Measurements from ENCODE around the gene CUL1.

CUL1 gene

DNA sequence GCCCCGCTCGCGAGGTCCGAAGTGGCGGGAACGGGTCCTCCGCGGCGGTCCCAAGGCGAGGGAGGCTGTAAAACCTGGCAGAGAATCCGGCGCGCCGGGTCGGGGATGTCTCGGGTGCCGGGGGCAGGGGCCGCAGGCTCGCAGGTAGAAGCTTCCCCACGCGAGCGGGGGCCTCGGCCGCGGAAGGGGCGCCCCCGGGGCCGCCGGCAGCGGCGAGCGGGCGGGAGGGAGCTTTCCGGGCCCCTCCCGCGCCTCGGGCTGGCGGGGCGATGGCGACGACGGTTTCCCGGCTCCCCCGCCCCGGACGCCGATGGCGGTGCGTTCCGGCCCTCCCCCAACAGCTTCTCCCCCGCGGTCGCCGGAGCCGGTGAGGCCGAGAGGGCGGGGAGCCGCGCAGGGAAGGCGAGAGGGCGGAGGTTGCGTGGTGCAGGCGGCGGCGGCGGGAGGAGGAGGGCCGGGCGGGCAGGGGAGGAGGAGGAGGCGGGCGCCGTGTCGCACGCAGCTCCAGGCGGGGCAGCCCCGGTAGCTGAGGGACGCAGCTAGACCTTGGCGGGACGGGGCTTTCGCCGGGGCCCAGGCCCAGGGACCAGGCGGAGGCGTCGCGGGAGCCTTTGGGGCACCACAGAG, at the start of gene CUL1:
CUL1 (plus strand) TSS at position 507 of the 627 bp plus-strand sequence. CDS start 31,220 bp downstream, outside the sequence.
- POLR2A ChIA-PET (ENCODE audit: low non-redundant PET), result no interaction called here
- DNase-seq (ENCODE audit: low spot score), result peak; percentile 50

DNA sequence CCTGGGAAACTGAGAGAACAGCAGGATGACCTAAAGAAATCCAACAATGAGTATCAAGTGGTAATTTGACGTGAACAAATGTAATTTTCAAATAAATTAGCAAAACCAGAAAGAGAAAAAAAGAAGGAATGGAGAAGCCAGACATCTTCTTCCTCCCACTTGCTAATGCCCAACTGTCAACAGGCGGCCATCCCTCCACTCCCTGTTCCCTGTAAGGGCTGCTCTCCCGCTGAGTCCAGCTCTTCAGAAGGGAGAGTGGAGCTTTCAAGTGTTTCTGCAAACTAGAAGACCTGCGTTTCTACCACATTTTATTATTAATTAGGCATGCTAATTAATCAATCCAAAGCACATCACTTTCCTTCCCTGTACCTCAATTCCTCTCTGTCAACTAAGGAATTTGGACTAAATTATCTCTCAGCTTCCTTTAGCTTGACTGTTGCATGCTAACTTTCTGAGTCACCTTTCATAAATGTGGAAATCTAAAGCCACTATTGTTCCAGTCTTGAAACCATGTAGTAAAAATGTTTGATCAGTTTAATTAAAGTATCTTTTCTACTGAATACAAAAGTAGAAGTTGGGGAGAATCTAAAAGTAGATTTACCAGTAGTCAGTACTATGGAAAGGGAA, 48.4 kb upstream of the CUL1 start:
- ChIA-PET POLR2A (ENCODE audit: low non-redundant PET) (no interaction called here), CTCF (no interaction called here)
- peak; percentile 19 for DNase-seq (ENCODE audit: low spot score)
- no peak overlapping the region for H3K27ac ChIP-seq
- TF ChIP-seq, protein P1, sequence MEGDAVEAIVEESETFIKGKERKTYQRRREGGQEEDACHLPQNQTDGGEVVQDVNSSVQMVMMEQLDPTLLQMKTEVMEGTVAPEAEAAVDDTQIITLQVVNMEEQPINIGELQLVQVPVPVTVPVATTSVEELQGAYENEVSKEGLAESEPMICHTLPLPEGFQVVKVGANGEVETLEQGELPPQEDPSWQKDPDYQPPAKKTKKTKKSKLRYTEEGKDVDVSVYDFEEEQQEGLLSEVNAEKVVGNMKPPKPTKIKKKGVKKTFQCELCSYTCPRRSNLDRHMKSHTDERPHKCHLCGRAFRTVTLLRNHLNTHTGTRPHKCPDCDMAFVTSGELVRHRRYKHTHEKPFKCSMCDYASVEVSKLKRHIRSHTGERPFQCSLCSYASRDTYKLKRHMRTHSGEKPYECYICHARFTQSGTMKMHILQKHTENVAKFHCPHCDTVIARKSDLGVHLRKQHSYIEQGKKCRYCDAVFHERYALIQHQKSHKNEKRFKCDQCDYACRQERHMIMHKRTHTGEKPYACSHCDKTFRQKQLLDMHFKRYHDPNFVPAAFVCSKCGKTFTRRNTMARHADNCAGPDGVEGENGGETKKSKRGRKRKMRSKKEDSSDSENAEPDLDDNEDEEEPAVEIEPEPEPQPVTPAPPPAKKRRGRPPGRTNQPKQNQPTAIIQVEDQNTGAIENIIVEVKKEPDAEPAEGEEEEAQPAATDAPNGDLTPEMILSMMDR (conservative IDR thresholded peaks at IDR 0.05; ENCODE audit: low read depth), result no peak

More for the DNA sequence above, at the start of gene CUL1:
- TF ChIP-seq, protein P1 (conservative IDR thresholded peaks at IDR 0.05; ENCODE audit: low read depth), result no peak
- CTCF ChIA-PET, result no interaction called here
- H3K27ac ChIP-seq, result peak within 1 kb of the TSS; percentile 93

DNA sequence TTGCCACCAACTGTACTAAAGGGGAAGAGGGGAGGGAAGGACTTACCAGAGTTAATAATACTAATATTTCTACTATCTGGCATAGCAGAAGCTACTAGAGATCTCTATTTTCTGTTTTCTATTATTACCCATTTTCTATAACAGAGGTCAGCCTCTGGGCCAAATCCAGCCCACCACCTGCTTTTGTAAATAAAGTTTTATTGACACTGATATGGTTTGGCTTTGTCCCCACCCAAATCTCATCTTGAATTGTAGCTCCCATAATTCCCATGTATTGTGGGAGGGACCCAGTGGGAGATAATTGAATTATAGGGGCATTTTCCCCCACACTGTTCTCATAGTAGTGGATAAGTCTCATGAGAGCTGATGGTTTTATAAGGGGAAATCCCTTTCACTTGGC, 45.9 kb upstream of the CUL1 start:
- ChIA-PET CTCF (no interaction called here), POLR2A (ENCODE audit: low non-redundant PET) (no interaction called here)
- TF ChIP-seq, protein P1 (conservative IDR thresholded peaks at IDR 0.05; ENCODE audit: low read depth), result no peak
- no peak overlapping the region for H3K27ac ChIP-seq
- DNase-seq (ENCODE audit: low spot score), result no peak

DNA sequence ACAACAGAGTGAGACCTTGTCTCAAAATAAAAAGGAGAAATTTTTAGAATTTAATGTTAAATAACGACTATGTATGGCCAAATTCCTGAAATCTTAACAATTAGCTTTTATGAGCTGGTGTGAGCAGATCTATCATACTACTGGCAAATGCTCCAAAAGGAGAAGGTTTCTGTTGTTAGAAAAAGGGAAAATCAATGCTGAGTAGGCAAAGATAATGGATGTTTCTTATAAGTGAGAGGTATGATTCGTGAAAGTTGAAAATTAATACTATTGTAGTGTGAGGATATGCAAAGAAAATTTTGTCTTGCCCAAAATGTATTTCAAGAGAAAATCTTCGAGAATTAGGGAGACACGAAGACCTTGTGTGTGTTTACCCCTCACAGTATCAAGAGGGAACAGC, 40.8 kb upstream of the CUL1 start:
- no peak overlapping the region for H3K27ac ChIP-seq
- TF ChIP-seq, protein P1 (conservative IDR thresholded peaks at IDR 0.05; ENCODE audit: low read depth), result no peak
- ChIA-PET POLR2A (ENCODE audit: low non-redundant PET) (no interaction called here), CTCF (interaction anchor here (0.6 kb wide), 1 partner anchor 23 kb away, joined by 3 read pairs; no protein-coding TSS in a partner anchor)
- DNase-seq (ENCODE audit: low spot score), result no peak

DNA sequence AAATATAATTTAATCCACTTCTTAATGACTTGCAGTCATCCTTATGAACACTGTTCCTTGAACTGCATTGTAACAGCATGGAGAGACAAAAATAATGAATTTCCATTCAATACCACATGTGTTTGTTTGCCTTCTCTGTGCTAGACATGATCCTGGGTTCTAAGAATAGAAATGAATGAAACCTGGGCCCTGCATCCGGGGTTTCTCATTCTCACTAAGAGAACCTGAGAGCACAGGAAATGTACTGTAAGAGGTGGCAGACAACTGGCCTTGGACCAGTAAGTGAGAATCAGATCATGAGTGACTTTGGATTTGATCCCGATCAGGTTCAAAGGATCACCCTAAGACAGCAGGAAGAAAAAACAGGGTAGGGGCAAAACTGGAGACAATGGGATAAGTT, 37.2 kb upstream of the CUL1 start:
- TF ChIP-seq, protein P1 (conservative IDR thresholded peaks at IDR 0.05; ENCODE audit: low read depth), result no peak
- ChIA-PET CTCF (no interaction called here), POLR2A (ENCODE audit: low non-redundant PET) (no interaction called here)
- no peak for DNase-seq (ENCODE audit: low spot score)
- H3K27ac ChIP-seq, result no peak overlapping the region

DNA sequence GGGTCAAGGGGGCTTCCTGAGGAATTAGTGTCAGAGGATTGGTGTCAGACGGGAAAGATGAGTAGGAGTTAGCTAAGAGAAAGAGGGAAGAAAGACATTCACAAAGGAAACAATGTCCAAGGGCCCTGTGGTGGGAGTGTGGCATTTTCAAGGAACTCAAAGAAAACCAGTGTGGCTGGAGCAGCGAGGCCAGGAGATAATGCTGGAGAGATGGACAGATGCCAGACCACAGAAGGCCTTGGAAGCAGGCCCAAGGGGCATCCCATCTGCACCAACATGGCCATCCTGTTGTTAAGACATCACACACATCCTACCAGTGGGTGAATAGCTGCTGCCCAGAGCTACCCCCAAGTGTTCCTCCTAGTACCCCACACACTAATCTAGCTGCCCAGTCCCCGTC, 36.1 kb upstream of the CUL1 start:
- CTCF ChIA-PET, result no interaction called here
- DNase-seq (ENCODE audit: low spot score), result no peak
- TF ChIP-seq, protein P1 (conservative IDR thresholded peaks at IDR 0.05; ENCODE audit: low read depth), result no peak
- POLR2A ChIA-PET (ENCODE audit: low non-redundant PET), result no interaction called here
- H3K27ac ChIP-seq, result no peak overlapping the region
